ENCODE data around the gene USP6NL.

DNA sequence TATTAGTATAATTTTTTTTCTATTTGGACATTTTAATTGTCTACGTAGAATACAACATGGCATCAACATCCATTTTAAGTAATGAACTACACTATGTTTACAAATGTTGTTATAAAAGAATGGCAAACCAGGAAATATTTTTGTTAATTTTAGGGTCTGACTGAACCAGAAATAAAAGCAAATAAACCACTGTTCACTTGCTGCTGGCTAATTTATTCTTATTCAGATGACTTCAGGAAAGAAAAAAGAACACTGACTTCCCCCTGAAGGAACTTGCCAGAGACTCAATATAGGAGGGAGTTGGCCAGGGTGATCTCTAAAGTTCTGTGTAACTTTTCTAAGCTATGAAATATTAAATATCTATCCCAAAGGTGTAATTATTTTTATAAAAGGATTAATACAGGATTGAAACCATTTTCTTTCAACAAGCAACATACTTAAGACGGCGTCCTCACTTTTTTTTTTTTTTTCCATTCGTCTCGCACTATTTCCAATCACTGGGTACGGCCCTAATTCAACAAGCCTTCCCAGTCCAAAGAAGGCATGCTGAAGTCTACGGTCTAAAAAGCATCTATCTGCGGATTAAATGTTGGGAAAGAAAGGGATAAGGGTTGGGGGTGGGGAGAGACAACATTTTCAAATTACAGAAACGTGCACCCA, 1.2 kb downstream of the USP6NL start:
- TF ChIP-seq, protein P1, sequence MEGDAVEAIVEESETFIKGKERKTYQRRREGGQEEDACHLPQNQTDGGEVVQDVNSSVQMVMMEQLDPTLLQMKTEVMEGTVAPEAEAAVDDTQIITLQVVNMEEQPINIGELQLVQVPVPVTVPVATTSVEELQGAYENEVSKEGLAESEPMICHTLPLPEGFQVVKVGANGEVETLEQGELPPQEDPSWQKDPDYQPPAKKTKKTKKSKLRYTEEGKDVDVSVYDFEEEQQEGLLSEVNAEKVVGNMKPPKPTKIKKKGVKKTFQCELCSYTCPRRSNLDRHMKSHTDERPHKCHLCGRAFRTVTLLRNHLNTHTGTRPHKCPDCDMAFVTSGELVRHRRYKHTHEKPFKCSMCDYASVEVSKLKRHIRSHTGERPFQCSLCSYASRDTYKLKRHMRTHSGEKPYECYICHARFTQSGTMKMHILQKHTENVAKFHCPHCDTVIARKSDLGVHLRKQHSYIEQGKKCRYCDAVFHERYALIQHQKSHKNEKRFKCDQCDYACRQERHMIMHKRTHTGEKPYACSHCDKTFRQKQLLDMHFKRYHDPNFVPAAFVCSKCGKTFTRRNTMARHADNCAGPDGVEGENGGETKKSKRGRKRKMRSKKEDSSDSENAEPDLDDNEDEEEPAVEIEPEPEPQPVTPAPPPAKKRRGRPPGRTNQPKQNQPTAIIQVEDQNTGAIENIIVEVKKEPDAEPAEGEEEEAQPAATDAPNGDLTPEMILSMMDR (conservative IDR thresholded peaks at IDR 0.05; ENCODE audit: low read depth, low read length) = no peak
- TF ChIP-seq EZH2 (IDR thresholded peaks at IDR 0.05; ENCODE audit: borderline replicate concordance, low read depth, low read length, poor library complexity, severe bottlenecking) = no peak

Data from A673 (cell line).